NCI-H1694 (cell line): ENCODE results near the gene HNF1A.

Source experiments
- DNase-seq: peaks from one replicate; lab custom pipeline; 2025; lab: John Stamatoyannopoulos, UW

HNF1A gene

DNA sequence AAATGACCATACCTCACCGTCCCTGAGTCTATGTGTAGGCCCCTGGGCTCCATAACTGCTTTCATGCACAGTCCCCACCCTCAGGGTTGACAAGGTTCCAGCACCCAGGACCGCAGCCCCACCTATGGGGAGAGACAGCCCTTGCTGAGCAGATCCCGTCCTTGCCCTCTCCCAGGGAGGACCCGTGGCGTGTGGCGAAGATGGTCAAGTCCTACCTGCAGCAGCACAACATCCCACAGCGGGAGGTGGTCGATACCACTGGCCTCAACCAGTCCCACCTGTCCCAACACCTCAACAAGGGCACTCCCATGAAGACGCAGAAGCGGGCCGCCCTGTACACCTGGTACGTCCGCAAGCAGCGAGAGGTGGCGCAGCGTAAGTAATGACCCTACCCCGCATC is 10.3 kb downstream of the HNF1A start:
- no peak for DNase-seq

DNA sequence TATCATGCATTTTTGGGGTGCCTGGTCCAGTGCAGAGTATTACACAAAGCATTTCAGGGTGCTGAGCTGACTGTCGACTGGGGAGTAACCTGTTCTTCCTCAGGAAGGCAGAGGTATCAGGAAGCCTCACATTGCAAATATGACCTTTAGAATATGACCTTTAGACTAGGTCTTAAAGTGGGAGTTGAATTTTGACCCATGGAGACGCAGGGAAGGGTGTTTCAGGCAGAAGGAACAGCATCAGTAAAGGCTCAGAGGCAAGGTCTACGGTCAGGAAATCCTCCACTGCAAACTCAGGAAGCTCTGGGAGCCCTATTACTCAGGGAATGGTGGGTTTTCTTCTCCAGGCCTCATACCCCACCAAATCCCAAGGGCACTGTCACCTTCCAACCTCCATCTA is 11.3 kb downstream of the HNF1A start:
- no peak for DNase-seq

DNA sequence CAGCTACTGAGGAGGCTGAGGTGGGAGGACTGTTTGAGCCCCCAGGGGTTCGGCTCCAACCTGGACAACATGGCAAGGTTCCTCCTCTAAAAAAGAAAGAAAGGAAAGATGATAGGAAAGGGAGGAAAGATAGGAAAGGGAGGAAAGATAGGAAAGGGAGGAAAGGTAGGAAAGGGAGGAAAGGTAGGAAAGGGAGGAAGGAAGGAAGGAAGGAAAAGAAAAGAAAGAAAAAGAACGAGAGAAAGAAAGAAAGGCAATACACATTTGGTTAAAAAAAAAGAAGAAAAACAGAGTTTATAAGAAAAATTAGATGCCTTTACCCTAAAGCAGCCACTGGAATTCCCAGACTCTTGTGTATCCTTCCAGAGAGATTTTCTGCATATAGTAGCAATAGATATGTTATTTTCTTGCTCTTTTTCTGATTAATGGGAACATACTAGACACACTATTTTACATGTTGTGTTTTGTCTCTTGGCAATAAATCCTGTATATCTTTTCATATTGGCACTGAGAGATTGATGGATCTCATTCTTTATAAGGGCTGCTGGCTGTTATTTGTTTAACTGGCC is 12.2 kb downstream of the HNF1A start:
- no peak for DNase-seq

DNA sequence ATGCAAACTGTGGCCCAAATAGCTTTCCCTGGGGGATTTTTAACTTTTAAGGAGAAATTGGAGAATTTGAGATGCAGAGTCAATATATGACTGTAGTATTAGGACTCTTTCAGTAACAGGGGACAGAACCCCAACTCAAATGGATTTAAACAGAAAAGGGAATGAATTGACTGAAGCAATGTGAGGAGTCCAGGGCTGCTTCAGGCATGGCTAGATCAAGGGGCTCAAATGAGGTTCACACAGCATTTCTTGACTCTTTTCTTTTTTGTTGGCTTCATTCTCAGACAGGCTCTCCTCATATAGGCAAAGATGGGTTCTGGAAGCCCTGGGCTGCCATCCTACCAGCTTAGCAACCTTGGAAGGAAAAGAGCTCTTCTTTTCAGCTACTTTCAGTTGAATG is 13.6 kb downstream of the HNF1A start:
- DNase-seq, result no peak

DNA sequence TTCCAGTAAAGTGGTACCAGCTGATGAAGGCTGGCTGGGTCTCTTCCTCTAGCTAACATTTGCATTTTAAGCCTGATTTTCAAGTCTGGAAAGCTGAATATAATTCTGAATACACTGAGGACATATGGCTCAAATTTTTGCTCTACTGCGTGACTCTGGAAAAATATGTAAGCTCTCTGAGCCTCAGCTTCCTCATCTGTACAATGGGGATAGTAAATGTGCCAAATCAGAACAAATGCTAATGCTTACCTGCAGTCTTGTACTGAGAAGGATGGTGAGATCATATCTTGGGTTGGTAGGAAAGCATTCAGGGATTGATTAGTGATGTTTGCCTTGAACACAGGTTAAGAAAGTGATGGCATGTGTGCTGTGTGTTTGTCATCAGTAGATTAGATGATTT is 14.6 kb downstream of the HNF1A start:
- no peak for DNase-seq

DNA sequence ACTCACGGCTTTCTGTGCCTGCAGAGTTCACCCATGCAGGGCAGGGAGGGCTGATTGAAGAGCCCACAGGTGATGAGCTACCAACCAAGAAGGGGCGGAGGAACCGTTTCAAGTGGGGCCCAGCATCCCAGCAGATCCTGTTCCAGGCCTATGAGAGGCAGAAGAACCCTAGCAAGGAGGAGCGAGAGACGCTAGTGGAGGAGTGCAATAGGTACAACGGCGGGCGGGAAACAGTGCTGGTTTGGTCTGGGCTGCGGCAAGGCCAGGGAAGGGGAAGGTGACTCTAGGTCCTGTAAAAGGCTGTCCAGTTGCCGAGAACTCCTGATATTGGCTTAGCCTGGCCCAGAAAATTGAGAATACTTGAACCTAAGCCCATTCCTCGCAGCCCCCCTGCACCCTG is 15.2 kb downstream of the HNF1A start:
- no peak for DNase-seq

DNA sequence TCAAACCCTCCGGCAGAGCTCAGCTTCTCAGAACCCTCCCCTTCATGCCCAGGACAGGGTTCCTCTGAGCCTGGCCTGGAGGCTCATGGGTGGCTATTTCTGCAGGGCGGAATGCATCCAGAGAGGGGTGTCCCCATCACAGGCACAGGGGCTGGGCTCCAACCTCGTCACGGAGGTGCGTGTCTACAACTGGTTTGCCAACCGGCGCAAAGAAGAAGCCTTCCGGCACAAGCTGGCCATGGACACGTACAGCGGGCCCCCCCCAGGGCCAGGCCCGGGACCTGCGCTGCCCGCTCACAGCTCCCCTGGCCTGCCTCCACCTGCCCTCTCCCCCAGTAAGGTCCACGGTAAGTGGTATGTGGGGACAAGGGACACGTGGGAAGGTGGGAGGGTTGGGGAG is 15.7 kb downstream of the HNF1A start:
- no peak for DNase-seq

DNA sequence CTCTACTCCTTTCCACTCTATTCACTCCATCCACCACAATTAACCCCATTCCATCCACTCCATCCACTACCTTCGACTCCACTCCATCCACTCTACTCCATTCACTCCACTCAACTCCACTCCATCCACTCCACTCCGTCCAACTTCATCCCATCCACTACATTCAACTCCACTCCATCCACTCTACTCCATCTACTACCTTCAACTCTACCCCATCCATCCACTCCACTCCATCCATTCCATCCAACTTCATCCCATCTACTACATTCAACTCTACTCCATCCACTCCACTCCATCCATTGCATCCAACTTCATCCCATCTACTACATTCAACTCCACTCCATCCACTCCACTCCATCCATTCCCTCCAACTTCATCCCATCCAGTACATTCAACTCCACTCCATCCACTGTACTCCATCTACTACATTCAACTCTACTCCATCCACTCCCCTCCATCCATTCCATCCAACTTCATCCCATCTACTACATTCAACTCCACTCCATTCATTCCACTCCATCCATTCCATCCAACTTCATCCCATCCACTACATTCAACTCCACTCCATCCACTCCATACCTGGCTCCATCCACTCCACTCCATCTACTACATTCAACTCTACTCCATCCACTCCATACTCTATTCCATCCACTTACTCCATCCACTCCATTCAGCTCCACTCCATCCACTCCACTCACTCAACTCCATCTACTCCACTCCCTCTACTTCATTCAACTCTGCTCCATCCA is 16.4 kb downstream of the HNF1A start:
- no peak for DNase-seq

DNA sequence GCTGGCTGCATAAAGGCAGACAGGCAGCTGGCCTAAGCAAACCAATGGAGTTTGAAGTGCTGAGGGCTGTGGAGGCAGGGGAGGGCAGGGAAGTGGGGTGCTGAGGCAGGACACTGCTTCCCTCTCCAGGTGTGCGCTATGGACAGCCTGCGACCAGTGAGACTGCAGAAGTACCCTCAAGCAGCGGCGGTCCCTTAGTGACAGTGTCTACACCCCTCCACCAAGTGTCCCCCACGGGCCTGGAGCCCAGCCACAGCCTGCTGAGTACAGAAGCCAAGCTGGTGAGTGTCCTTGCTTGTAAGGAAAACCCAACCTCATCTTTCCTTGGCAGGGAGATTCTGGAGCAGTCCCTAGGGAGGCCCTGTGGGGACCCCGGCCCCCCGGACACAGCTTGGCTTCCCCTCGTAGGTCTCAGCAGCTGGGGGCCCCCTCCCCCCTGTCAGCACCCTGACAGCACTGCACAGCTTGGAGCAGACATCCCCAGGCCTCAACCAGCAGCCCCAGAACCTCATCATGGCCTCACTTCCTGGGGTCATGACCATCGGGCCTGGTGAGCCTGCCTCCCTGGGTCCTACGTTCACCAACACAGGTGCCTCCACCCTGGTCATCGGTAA is 17.9 kb downstream of the HNF1A start:
- no peak for DNase-seq

DNA sequence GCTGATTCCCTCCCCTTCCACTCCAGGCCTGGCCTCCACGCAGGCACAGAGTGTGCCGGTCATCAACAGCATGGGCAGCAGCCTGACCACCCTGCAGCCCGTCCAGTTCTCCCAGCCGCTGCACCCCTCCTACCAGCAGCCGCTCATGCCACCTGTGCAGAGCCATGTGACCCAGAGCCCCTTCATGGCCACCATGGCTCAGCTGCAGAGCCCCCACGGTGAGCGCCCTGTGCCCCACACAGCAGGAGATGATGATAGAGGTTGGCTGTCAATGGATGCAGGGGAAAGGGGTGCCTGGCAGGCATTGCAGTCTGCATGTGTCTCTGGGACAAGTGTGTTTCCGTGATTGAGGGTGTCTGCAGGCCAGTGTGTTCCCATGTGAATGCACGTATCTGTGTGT is 19.1 kb downstream of the HNF1A start:
- no peak for DNase-seq

DNA sequence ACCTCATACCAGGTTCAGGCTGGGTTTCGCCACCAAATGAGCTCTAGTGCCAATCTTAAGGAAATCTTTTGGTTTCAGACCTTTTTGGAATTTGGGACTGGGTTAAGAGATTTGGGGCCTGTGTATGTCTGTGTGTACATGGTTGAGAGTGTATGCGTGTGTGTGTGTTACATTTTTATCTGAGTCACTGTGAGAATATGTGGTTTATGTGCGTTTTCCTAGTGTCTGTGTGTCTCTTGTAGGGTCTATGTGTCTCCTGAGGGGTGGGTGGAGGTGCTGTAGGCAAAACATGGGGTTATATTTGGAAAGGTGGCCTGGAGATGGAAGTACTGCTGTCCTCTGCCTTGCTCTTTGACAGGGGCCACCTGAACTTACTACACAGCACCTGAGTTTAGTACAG is 20.1 kb downstream of the HNF1A start:
- no peak for DNase-seq

DNA sequence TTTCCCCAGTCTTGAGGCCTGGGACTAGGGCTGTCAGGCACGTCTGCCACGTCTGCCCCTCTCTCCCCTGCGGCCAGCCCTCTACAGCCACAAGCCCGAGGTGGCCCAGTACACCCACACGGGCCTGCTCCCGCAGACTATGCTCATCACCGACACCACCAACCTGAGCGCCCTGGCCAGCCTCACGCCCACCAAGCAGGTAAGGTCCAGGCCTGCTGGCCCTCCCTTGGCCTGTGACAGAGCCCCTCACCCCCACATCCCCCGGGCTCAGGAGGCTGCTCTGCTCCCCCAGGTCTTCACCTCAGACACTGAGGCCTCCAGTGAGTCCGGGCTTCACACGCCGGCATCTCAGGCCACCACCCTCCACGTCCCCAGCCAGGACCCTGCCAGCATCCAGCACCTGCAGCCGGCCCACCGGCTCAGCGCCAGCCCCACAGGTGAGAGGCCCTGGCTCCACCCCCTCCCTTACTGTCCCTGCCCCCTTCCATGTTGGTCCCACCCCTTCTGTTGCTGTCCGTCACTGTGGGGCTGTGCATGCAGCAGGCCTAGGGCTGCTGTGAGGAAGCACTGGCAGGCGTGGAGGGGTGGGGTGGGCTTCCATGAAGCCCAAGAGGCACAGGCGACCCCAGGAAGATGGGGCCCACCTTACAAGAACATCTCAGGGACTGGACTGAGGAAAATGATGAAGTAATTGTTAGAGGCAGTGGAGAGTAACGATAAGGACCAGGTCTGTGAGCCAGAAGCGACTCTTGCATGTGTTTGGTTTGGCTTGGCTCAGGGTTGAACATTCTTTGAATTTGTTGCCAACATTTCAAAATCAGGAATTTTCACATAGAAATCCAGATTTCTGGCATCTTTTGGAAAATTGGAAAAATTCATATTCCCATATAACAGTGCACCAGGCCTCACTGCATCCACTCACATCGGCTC is 21.1 kb downstream of the HNF1A start:
- DNase-seq, result no peak

DNA sequence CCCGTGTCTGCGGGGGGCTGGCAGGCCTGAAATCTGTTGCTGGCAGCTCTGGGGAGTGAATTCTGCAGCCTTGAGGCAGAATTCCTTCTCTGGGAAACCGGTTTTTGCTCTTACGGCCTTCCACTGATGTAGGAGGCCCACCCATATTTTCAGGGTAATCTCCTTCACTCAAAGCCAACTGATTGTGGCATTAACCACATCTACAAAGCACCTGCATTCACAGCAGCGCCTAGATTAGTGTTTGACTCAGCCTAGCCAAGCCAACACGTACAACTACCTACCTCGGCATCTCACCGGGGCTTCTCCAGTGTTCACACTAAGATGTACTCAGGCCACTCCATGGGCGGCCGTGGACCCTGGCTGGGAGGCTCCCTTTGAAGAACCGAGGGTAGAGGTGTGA is 22.2 kb downstream of the HNF1A start:
- DNase-seq, result no peak

DNA sequence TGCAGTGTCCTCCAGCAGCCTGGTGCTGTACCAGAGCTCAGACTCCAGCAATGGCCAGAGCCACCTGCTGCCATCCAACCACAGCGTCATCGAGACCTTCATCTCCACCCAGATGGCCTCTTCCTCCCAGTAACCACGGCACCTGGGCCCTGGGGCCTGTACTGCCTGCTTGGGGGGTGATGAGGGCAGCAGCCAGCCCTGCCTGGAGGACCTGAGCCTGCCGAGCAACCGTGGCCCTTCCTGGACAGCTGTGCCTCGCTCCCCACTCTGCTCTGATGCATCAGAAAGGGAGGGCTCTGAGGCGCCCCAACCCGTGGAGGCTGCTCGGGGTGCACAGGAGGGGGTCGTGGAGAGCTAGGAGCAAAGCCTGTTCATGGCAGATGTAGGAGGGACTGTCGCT is 22.7 kb downstream of the HNF1A start:
- DNase-seq, result no peak

DNA sequence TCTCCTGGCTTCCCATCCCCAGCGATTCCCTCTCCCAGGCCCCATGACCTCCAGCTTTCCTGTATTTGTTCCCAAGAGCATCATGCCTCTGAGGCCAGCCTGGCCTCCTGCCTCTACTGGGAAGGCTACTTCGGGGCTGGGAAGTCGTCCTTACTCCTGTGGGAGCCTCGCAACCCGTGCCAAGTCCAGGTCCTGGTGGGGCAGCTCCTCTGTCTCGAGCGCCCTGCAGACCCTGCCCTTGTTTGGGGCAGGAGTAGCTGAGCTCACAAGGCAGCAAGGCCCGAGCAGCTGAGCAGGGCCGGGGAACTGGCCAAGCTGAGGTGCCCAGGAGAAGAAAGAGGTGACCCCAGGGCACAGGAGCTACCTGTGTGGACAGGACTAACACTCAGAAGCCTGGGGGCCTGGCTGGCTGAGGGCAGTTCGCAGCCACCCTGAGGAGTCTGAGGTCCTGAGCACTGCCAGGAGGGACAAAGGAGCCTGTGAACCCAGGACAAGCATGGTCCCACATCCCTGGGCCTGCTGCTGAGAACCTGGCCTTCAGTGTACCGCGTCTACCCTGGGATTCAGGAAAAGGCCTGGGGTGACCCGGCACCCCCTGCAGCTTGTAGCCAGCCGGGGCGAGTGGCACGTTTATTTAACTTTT is 23.6 kb downstream of the HNF1A start:
- no peak for DNase-seq

DNA sequence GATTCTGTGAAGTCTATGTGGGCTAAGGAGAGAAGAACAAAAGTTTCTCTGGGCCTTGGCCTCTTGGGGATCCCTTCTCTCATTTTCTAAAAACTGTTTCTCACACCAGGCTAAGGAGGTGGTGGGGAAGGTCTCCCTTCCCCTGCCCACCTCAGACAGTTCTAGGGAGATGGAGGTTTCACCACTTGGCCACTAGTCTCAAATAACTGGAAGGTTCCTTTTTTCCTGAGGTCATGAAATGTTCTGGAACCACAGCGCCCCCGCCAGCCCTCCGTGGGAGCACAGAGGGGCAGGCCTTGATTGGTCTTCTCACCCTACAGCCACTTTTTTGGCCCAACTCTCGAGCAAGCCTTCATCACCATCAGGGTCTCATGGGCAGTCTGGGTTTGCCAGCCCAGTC is 25.3 kb downstream of the HNF1A start:
- DNase-seq, result no peak

DNA sequence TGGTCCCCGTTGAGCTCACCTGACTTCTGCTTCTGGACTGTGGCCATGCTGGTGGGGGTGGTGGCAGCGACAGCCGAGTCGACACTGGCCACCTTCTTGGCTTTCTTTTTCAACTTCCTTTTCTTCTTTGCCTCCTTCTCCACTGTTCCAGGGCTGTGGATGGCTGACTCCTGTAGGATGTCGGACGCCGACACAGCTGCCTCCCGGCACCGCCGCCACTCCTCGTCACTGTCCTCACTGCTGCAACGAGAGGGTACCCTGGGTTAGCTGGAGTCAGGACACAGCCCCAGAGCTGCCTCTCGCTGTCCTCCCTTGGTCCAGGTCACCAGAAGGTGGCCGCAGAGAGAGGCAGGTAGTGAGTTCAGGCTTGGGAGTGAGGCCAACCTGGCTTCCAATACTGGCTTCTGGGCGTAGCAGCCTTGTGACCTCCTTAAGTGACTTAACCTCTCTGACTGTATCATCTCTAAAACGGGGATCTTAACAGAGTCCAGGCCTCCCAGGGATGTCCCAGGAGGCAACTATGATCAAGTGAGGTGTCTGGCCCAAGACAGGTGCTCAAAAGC is 26.0 kb downstream of the HNF1A start:
- no peak for DNase-seq

DNA sequence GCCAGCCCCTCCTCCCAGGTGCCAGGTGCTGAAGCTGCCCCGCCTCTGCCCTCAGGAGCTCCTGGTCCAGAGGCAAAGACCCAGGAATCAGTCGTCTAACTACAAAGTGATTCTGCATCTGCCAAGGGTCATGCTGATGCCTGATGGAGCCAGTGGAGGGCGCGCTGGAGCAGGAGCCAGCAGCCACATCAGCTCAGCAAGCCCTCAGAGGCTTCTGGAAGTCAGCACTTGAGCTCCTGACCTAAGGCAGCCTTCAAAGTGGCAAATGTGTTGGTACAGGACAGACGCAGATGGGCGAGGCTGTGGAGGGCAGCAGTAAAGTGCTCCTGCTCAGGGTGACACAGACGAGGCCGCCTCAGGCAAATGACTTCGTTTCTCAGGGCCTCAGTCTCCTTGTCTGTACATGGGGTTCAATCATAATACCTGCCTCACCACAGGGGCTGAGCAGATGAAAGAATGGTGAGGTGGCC is 27.0 kb downstream of the HNF1A start:
- no peak for DNase-seq

DNA sequence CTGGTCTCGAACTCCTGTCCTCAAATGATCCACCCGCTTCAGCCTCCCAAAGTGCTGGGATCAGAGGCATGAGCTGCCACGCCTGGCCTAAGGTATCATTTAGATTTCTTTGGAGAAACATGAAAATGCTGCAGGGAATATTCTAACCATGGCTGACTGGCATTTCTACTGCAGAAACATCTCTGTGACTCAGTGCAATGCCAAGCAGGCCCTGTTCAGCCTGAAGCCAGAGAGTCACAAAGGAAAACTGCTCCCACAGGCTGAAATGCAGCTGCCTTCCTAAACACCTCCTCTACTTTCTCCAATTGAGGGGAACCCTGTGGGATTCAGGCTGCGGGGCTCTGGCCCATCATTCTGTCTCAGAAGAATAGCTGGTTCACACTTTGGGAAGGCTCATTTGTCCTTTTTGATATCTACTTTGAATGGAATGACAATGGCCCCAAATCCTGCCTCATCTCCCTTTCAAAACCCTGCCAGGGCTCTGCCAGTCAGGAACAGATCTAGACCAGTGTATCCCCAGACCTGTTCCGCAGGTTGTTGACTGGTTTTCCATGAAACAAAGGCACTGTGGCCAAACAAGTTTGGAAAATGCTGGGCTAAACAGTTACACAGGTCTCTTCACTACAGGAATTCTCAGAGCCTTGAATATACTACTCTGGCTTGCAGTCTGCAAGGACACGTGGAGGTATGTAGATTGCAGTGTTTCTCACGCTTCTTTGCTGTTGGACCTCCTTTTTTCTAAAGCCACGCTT is 30.2 kb downstream of the HNF1A start:
- no peak for DNase-seq

DNA sequence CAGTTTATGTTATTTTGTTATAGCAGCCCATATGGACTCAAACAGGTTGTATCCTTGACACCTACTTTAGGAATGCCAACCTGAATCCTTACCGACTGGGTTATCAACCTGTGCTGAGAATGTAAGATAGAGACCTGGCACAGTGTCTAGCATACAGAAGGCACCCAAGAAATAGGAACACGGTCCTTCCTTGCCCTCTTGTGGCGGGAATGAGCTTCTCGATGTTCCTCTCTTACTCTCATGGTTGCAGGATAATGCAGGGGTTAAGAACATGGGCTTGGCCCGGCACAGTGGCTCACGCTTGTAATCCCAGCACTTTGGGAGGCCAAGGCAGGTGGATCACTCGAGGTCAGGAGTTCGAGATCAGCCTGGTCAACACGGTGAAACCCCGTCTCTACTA is 31.4 kb downstream of the HNF1A start:
- no peak for DNase-seq

DNA sequence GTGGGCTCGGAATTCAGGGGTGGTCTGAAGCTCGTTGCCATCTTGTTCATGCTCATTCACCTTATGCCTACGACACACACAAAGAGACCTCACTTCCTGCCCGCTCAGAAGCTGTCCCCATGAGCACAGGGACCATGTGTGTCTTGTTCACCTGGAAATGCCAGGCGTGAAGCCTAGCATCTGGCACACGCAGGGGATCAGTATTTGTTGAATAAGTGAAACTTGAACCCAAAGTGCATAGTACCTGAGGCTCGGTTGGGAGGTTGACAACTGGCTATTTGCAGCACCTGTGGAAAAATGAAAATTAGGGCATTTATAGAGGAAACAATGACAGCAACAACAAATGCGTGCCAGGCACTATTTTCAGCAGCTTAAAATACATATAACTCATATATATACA is 32.5 kb downstream of the HNF1A start:
- DNase-seq, result no peak
